Activated gamma-delta T cell (primary cell): ENCODE measurements around the gene PBX4.
A peak's percentile ranks its signal among the peaks of the same experiment; 100 is the strongest.
"Not testable (repeated sequence)": the region's sequence is repeated elsewhere in the genome, so short reads cannot be mapped to it uniquely, and the experiment has no call there.

Experiments
- DNase-seq: peaks from one replicate; lab custom pipeline; 2025; lab: John Stamatoyannopoulos, UW
- total RNA-seq, 2 donors: gene quantifications; one replicate each; lab custom pipeline; 2026; lab: John Stamatoyannopoulos, UW

Gene PBX4, protein sequence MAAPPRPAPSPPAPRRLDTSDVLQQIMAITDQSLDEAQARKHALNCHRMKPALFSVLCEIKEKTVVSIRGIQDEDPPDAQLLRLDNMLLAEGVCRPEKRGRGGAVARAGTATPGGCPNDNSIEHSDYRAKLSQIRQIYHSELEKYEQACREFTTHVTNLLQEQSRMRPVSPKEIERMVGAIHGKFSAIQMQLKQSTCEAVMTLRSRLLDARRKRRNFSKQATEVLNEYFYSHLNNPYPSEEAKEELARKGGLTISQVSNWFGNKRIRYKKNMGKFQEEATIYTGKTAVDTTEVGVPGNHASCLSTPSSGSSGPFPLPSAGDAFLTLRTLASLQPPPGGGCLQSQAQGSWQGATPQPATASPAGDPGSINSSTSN
- total RNA-seq = 44.9 to 45.6 reads per million in 2 donors

- peak; percentile 98 for DNase-seq
Observed at GRCh38 chr19:19618219-19619051, at the start of gene PBX4. TSS of gene PBX4 (minus strand) at chr19:19618687. CDS start at chr19:19618629, 58 bp downstream.

GRCh38 chr19:19665420-19665948 lies 47.0 kb upstream of the PBX4 start:
- DNase-seq = not testable (repeated sequence)

GRCh38 chr19:19663256-19664120 lies 45.0 kb upstream of the PBX4 start, which contains the start of gene ATP13A1:
TSS of gene ATP13A1 (minus strand) at chr19:19663676. CDS start at chr19:19663666, 10 bp downstream.
- peak; percentile 87 for DNase-seq

DNA sequence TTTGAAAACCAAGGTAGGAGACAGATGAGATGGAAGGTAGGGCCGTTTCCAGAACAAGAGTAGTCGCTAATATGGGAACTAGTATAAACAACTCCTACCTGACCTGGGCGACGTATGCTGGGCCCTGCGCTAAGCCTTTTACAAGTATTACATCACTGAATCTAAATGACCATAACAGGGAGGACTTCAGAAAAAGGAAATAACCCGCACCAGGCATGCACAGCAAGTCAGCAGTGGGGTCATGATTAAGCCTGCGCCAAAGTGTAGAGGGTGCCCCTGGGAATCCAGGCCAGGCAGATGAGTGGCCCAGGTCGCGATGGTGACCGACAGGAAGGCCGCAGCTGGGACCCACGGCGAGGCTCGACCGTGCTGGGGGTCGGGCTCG lies 44.4 kb upstream of the PBX4 start:
- DNase-seq = no peak

- no peak for DNase-seq
Observed at GRCh38 chr19:19662344-19662743, 43.9 kb upstream of the PBX4 start.

DNA sequence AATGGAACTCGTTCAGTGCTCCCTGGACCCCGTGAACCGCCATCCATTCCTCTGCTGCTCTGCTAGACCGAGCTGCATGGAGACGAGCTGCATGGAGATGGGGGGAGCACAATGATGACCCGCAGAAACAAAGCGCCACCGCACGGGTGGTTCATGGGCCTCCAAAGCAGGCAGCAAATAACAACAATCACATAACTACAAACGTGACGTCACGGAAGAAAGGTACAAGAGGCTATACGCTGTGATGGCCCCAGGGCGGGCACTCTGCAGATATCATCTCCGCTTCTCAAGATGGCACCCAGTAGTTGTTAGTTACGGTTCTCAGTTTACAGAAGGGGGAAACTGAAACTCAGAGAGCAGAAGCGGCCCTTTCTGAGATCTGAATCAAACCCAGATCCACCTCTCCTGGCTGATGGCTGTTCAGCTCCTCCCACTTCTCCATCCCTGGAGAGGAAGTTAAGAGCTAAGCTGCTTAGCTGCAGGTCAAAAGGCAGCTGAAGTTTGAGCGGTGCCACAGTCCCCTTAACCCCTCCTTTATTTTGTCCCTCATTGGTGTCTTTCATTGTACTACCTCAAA lies 43.3 kb upstream of the PBX4 start:
- DNase-seq = no peak

GRCh38 chr19:19661141-19661674 lies 42.7 kb upstream of the PBX4 start:
- DNase-seq = no peak

DNA sequence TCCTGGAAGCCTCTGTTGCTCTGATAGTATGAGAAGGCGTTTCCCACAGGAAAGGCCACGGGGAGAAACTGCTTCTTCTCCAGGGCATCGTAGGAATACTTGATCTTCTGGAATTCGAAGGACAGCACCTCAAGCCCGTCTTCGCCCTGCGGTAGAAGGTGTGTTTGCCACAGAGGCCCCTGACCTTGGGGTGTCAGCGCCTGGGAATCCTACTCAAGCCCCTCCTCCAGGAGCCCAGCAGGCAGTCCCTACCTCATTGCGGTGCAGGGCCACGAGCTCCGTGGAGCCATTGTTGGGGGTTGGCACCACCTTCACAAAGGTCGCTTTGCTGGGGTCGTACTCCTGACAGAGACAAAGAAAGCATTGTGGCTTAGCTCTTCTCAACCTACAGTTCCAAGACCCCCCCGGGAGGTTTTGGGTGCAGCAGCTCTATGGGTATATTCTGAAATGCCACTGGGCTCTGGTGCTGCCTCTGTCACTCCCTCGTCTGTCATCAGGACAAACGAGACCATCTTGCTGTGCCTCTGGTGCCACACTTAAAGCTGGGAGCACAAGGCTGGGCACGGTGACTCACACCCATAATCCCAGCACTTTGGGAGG lies 41.3 kb upstream of the PBX4 start:
- DNase-seq = no peak

DNA sequence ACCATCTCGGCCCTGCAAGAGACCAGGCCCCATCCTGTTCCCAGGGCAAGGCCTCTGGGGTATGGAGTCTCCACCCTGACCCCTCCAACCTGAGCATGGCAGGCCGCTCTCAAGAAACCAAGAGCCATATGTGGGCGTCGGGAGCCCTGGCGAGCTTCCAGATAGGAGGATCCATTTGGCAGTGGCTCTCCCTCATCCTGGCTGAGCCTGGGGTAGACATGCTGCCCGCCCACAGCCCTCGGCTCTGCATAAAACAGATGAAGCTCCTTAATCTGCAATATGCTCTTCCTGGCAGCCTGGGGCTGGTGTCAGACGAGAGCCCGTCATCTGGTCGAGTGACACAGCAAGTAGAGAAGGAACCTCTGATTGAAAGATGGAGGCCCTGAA lies 38.9 kb upstream of the PBX4 start:
- no peak for DNase-seq

DNA sequence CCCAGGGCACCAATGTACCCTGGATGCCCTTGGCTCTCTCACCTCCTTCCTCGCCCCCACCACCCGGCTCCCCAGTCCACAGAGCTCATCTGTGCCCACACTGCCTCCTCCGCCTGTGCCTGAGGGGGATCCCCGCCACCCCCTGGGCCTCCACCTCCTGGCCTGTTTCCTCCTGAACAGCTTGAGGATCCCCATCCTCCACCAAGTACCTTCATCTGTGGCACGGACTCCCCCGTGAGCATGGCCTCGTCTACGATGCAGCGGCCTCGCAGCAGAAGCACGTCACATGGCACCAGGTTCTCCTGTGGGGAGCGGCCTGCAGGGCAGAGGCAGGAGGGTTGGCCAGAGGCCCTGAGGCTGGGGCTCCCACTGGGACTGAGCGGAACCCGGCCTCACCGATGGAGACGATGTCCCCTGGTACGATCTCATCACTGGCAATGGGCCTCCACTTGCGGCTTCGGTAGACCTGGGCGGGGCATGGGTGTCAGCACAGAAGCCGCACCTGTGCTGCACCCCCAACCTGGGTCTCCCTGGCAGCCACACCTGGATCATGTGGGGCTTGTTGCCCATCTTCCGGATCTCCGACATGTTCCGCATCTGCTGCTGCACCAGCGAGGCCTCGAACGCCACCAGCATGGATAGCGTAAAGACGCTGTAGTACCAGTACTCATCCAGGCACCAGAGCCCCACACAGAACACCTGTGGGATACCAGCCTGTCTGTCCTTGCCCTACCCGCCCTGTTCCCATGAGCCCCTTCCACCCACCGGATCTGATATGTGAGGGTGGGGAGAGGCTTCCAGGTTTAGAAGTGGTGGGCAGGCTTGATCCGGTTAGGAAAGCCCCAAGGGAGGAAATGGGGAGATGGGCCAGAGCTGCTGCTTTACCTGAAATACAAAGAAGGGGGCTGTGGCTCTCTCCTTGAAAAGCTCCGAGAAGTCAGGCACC lies 38.2 kb upstream of the PBX4 start:
- no peak for DNase-seq

DNA sequence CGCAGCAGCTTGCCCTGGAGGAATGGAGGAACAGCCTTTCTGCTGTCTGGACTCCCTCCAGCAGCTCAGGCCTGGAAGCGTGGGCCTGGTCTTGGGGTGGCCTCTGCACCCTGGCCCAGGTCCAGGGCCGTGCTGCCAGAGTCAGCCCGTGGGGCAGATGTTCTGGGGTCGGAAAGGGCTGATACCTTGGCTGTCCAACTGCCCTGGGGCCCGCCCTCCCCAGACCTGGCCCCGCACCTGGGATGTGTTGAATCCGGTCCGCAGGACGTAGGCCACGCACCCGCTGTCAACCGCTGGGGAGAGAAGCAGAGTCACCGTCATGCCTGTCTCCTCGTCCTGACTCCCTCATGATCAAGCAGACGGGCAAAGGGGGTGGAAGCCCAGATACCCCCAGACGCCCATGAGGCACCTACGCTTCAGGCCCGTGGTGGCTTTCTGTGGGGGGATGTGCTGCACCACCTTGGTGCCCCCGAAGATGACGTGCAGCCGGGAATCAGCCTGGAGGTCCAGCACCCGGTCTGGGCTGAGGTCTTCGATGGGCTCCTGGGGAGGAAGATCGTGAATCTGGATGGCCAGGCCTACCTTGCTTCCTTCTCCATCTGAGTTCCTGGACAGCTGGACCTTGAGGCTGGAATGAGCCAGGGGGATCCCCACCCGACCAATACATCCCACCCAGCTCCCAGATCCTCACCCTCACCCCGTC lies 37.3 kb upstream of the PBX4 start:
- no peak for DNase-seq

GRCh38 chr19:19655051-19655594 lies 36.6 kb upstream of the PBX4 start:
- no peak for DNase-seq

GRCh38 chr19:19654441-19654840 lies 36.0 kb upstream of the PBX4 start:
- no peak for DNase-seq

DNA sequence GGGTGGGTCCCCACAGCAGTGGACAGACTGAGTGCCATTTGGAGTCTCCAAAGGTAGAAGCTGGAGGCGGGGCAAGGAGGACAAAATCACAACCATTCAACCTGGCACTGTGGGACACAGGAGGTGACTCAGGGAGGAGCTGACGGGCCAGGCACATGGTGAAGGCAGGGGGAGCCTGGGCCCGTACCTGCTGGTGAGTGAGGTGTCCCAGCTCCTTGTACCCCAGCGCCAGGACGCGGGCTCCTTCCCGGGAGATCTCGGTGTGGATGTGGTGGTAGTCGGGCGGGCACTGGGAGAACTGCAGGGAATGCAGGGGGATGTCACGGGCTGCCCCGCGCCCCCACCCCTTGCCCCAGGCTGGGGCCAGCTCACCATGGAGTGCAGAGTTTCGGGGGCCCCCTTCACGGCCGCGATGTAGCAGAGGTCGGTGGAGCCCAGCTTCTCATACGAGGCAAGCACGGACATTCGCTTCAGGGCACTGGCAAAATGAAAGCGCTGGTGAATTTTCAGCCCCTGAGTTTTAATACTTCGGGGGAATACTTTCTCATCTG lies 35.2 kb upstream of the PBX4 start:
- DNase-seq = no peak

DNA sequence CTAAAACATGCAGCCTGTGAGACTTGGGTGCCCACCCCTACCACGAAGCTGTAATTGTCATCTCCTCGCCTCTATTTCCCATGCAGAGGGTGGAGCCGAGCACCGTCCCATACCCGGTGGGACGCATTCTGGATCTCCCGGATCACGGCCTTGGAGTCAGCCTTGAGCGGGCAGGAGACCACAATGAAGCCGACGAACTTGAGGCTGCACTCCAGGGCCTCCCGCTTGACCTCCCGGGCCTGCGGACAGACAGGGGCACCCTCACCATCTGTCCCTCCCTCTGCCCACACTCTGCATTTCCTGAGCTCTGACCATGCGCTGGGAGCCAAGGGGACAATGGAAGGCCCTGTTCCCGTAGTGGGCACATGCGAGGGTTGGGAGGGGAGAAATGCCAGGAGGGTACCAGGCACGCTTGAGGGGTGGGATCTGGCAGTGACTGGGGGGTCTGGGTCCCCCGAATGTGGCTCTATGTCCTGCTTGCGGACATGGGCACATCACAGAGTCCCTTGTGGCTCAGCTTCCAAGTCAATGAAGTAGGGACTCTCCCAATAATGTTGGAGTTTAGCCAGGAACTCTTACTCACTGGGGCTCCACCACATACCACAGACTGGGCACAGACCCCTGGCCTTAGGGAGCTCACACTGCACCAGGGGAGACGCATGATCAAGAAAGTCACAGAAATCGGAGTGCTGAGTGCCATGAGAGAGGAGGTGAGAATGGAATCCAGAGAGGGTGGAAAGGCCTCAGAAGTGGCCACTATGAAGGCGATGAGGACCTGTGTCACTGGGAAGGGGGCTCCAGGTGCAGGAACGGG lies 34.2 kb upstream of the PBX4 start:
- no peak for DNase-seq

- no peak for DNase-seq
Observed at GRCh38 chr19:19651076-19651475, 32.6 kb upstream of the PBX4 start.

DNA sequence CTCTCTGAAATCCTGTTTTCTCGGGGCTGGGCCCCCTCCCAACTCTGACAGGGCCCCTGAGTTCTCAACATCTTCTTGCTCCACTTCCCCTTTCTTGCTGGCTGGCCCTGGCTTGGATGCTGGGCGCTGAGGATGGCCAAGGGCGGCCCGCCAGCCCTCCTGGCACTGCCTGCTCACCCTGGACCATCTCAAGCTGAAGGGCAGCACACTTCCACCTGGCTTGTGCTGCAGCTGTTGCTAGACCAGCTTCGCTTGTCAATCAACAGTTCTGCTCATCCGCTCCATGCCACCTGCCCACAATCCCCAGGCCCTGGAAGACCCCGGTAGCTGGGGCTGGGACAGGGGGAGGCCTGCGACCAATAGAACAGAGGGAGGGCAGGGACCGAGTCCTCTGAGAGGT lies 31.8 kb upstream of the PBX4 start:
- no peak for DNase-seq
